ENCODE results near the gene KRT86. TPM values are rescaled to one million over a fixed set of nuclear protein-coding genes. Genes with fewer than 3 reads are reported as not detected.

KRT86 gene
- total and polyA plus RNA-seq, 2 of the 8 experiments (the other 6 are each of a cell fraction or from before 2014, with no cell fraction given), result 0.12 TPM; not detected in 1

DNA sequence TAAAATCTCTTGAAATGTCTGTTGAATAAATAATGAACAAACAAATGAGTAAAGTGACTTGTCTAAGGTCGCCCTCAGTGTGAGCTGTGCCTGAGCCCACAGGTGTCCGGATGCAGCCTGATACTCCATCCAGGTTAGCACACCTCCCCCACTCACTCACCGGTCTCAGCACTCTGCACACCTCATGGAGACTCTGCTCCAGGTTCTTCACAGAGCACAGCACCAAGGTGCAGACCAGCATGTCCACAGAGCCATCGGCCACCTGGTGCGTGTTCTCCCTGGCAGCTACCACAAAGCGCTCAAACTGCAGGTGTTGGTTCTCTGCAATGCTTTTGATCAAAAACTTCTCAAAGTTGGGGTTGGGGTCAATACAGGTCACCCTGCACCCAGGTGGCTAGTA lies 45.5 kb upstream of the KRT86 start:
- Histone ChIP-seq H2BK15ac (ENCODE audit: low read length) (no peak overlapping the region), H3K27ac (ENCODE audit: low read depth, low read length) (no peak overlapping the region), H2AK5ac (ENCODE audit: low read depth, low read length) (no peak overlapping the region), H4K20me1 (replicated peaks in 1 of 2; ENCODE audit: control insufficient read depth in 1 of 2, insufficient read depth in 2 of 2, low read length in 2 of 2) (no peaks in the 10 kb centered on the region), H2BK120ac (replicated peaks; ENCODE audit: low read depth, low read length) (no peak overlapping the region), H4K8ac (ENCODE audit: extremely low read depth, insufficient read depth, low read length) (no peak overlapping the region), H2BK12ac (ENCODE audit: low read depth, low read length) (no peak overlapping the region), H4K91ac (replicated peaks; ENCODE audit: insufficient read length, low read length) (no peak overlapping the region), H3K4ac (replicated peaks; ENCODE audit: insufficient read length, low read depth, low read length) (no peak overlapping the region), H3K56ac (replicated peaks; ENCODE audit: insufficient read length, low read depth, low read length) (no peak overlapping the region), H3K9me3 (ENCODE audit: insufficient read depth in 2 of 2, low read depth in 1 of 2, low read length in 1 of 2) (no peaks in the 10 kb centered on the region), H3K27me3 (replicated peaks in 1 of 4; ENCODE audit: control insufficient read depth in 3 of 4, extremely low read depth in 1 of 4, insufficient read depth in 3 of 4, low read length in 3 of 4) (peaks cover 0 to 33% (median 21%) of the 10 kb centered on the region in 4 experiments; a peak in 6 of 7 replicates), H3K4me1 (replicated peaks in 1 of 4; ENCODE audit: control insufficient read depth in 3 of 4, insufficient read depth in 4 of 4, low read length in 3 of 4) (peaks cover 0 to 21% (median 14%) of the 10 kb centered on the region in 4 experiments; a peak in 6 of 7 replicates), H3K9ac (replicated peaks in 1 of 4; ENCODE audit: extremely low read depth in 1 of 4, low read depth in 3 of 4, low read length in 3 of 4) (no peak overlapping the region), H3K79me2 (ENCODE audit: control insufficient read depth in 1 of 2, insufficient read depth in 2 of 2, low read length in 2 of 2) (no peaks in the 10 kb centered on the region), H3K14ac (ENCODE audit: insufficient read length) (no peak overlapping the region), H3K36me3 (ENCODE audit: control insufficient read depth in 2 of 4, insufficient read depth in 4 of 4, low read length in 3 of 4) (no peaks in the 10 kb centered on the region; a peak in 1 of 8 replicates), H2BK20ac (ENCODE audit: low read length) (no peak overlapping the region), H2AFZ (ENCODE audit: low read length) (no peak overlapping the region), H3K23ac (ENCODE audit: insufficient read length) (no peak overlapping the region), H3K79me1 (ENCODE audit: low read depth, low read length) (no peaks in the 10 kb centered on the region), H4K5ac (ENCODE audit: insufficient read length, low read depth, low read length) (no peak overlapping the region), H2BK5ac (ENCODE audit: low read depth, low read length) (no peak overlapping the region), H3K4me2 (ENCODE audit: insufficient read depth in 1 of 2, low read depth in 2 of 2, low read length in 2 of 2) (no peak overlapping the region), H3K18ac (ENCODE audit: extremely low read depth, low read length) (no peak overlapping the region), H3K4me3 (ENCODE audit: extremely low read depth in 1 of 4, insufficient read depth in 2 of 4, low read depth in 3 of 4, low read length in 4 of 4) (no peak overlapping the region), H3K23me2 (ENCODE audit: low read depth, low read length) (peaks cover 8% of the 10 kb centered on the region; the same call in 1 of the 2 replicates)
- WGBS, 2 experiments (ENCODE audit: extremely low coverage in 1 of 2, insufficient coverage in 1 of 2, insufficient read length in 1 of 2, insufficient replicate concordance in 2 of 2, low coverage in 1 of 2, low lambda C conversion rate in 2 of 2, missing lambda C conversion rate in 1 of 2), result 94% methylated on average over 6 of the region's 6 CpGs; no CpG with 5 or more reads in 1 of the 2 experiments
- TF ChIP-seq RFX5 (IDR thresholded peaks at IDR 0.05; ENCODE audit: borderline replicate concordance, low read depth, low read length) (no peak), ZNF274 (IDR thresholded peaks at IDR 0.05; ENCODE audit: borderline replicate concordance, extremely low read depth, low read length) (no peak), RAD21 (IDR thresholded peaks at IDR 0.05 in 1 of 2, conservative IDR thresholded peaks at IDR 0.05 in 1 of 2; ENCODE audit: low read depth in 2 of 2, low read length in 2 of 2) (no peak), EZH2 (IDR thresholded peaks at IDR 0.05; ENCODE audit: low read depth, low read length, severe bottlenecking) (no peak), RXRA (IDR thresholded peaks at IDR 0.05; ENCODE audit: insufficient read depth, low read depth, low read length) (no peak), CEBPB (IDR thresholded peaks at IDR 0.05; ENCODE audit: low read depth, low read length) (no peak), POLR2A (IDR thresholded peaks at IDR 0.05; ENCODE audit: control extremely low read depth in 1 of 2, low read depth in 2 of 2, low read length in 2 of 2) (no peak)
- TF ChIP-seq, protein P1, sequence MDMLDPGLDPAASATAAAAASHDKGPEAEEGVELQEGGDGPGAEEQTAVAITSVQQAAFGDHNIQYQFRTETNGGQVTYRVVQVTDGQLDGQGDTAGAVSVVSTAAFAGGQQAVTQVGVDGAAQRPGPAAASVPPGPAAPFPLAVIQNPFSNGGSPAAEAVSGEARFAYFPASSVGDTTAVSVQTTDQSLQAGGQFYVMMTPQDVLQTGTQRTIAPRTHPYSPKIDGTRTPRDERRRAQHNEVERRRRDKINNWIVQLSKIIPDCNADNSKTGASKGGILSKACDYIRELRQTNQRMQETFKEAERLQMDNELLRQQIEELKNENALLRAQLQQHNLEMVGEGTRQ (IDR thresholded peaks at IDR 0.05; ENCODE audit: low read length), result no peak
- DNase-seq (ENCODE audit: low read depth in 1 of 2, low spot score in 2 of 2) (no peak), FAIRE-seq (no peak)
- ChIA-PET CTCF (ENCODE audit: partially characterized antibody) (interaction anchor here (1.2 to 17.6 kb wide), 11 partner anchors 8 to 89 kb away, joined by 3 to 151 read pairs (median 6); no protein-coding TSS in a partner anchor), POLR2A (ENCODE audit: partially characterized antibody) (no interaction called here)
